IMR-90 (cell line): ENCODE data around the gene PDYN.

Experiments
- CHD1 ChIP-seq: IDR thresholded peaks from 2 replicates; pipeline ENCODE4 v1.6.1; 2012; ENCODE audit warnings: low read depth, low read length, improper control_type of control experiment
- CTCF ChIP-seq: conservative IDR thresholded peaks from 2 replicates; pipeline ENCODE4 v1.5.1; 2012; ENCODE audit warnings: mild to moderate bottlenecking, low read depth, low read length, improper control_type of control experiment
- FOS ChIP-seq: fragments of 150-350 bp; IDR thresholded peaks from 2 replicates; pipeline ENCODE4 v1.6.1; 2016; ENCODE audit warnings: low read depth, low read length
- POLR2A ChIP-seq: IDR thresholded peaks from 2 replicates; pipeline ENCODE4 v1.6.1; 2012; ENCODE audit warnings: mild to moderate bottlenecking, low read depth, low read length
- RAD21 ChIP-seq: IDR thresholded peaks from 2 replicates; pipeline ENCODE4 v1.6.1; 2012; ENCODE audit warnings: low read length, improper control_type of control experiment
- RCOR1 ChIP-seq: IDR thresholded peaks from 2 replicates; pipeline ENCODE4 v1.6.1; 2012; ENCODE audit warnings: mild to moderate bottlenecking, low read length, improper control_type of control experiment; ENCODE audit not compliant: insufficient replicate concordance
- SMC3 ChIP-seq: fragments of 150-350 bp; IDR thresholded peaks from 2 replicates; pipeline ENCODE4 v1.6.1; 2016; ENCODE audit warnings: low read depth, mild to moderate bottlenecking, antibody characterized with exemption, low read length, moderate library complexity

GRCh38 chr20:1958426-1958825, 35.4 kb downstream of the PDYN start:
- TF ChIP-seq POLR2A = no peak
- no peak for TF ChIP-seq FOS
- no peak for TF ChIP-seq CTCF
- TF ChIP-seq RCOR1 = no peak
- TF ChIP-seq SMC3 = no peak
- TF ChIP-seq RAD21 = no peak
- no peak for TF ChIP-seq CHD1
